Central memory CD4-positive, alpha-beta T cell (primary cell): ENCODE measurements around the gene ITGA8.
"Not testable (repeated sequence)": the region's sequence is repeated elsewhere in the genome, so short reads cannot be mapped to it uniquely, and the experiment has no call there.

ENCODE experiments used
- DNase-seq: peaks from one replicate; pipeline ENCODE4 v3.0.0; 2022

ITGA8 gene

DNA sequence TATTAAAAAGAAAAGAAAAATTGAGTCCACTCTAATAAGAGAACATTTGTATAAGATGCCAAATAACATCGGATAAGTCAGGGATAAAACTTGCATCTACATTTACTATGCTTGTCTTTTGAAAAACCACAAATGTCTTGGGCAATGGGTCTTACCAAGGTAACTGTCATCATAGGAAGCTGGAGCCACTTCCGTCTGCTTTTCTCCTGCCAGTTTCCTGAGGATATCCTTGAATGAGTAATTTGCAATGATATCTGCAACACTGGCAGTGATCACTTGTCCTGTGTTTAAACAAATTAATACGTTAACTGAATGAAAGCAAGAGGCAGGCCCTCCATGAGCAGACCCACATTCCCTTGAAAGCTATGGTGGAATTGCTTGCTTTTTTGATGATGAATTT, 47.3 kb downstream of the ITGA8 start:
- DNase-seq, result no peak

DNA sequence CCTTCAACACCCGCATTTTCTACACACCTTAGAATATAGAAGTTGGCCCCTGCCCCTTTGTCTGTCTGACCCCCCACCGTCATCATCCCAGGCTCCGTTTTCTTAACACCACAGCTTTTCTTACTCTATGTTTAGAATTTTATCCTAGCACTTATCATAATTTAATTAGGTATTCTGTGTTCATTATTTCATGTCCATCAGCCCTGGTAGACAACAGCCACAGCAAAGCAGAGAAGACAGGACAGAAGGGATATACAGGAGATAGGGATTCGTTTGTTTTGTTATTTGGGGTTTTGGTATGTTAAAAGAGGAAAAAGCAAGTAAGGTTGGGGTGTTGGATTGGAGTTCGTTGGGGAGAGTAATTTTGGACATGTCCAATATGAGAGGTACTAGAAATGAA, 48.8 kb downstream of the ITGA8 start:
- no peak for DNase-seq

DNA sequence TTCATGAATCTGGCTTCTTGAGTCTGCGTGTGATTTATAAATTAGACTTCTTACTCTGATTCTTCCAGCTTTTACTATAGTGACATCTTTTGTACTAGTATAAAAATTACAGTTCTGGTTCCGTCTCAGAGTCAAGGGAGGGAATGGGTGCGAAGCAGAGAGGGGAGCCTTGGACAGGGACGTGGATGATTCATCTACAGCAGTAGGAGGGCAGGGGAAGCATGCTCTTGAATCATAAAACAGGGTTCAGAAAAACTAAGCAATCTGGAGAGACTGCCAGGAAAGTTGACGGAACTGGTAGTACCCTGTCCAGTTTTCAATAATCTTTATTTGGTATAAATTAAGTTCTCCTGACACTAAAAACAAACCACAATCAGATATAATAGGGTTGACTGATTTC, 58.1 kb downstream of the ITGA8 start:
- no peak for DNase-seq

DNA sequence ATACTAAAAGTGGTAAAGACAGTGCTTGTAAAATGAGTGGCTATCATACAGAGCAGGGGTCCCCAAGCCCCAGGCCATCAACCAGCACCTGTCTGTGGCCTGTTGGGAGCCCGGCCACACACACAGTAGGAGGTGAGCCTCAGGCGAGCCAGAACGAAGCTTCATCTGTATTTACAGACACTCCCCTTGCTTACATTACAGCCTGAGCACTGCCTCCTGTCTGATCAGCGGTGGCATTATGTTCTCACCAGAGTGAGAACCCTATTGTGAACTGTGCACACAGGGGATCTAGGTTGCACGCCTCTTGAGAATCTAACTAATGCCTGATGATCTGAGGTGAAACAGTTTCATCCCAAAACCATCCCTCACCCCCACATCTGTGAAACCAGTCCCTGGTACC, 58.7 kb downstream of the ITGA8 start:
- no peak for DNase-seq

DNA sequence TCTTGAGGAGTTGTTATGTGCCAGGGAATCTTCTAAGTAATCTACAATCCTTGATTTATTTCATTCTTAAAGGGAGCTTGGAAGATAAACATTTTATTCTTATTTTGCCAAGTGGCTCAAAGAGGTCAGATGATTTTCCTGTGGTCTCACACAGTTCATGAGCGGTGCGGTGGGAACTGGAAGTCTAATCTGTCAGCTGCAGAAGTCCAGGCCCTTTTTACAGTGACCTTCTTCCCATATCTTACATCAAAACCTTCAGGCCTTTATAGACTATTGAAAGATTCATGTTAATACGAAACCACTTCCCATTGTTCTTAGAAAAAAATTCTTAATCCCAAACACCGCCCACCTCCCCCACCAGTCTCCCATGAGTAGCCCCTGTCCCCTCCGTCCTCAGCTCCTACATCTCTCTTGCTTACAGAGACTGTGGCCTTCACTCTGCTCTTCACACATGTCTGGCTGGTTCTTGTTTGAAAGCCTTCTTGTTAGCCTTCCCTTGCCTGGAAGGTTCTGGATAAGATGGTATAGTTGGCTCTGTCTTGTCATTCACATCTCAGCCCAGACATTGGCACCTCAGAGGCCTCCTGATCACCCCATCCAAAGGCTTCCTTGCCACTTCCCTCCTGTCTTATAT, 61.5 kb downstream of the ITGA8 start:
- DNase-seq, result no peak

DNA sequence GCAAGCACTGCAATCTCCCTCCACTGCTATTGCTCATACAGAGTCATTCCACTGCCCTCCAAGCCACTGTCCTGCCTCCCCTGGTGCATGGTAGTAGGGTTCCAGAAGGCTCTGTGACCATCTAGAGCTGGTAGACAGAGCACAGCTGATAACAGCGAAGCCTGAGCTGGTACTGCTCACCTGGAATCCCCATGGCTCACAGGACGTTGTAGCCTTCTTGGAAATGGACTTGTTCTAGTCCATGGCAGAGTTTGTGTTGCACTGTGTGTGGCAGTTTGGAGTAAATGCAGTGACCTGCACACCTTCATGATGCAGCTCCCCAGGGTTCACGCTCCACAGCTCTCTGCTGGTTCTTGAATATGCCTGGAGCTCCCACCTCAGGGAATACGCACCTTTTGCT, 67.0 kb downstream of the ITGA8 start:
- no peak for DNase-seq

DNA sequence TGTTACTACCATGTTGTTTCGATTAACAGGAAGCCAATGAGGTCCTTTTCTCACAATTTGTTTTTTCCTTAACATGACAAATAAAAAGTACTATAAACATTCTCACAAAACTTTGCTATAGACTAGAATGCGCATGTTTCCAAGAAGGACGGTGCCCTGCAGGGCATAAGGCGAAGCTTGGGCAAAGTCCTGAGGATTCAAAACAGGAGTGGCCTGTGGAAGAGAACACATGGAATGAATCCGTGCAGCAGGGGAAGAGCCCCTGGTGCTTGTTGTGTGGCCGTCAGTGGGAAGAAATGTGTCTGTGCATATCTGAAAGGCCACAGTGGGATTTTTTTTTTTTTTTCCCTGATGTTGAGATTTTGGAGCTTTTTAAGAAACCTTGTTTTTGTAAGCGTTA, 67.6 kb downstream of the ITGA8 start:
- no peak for DNase-seq

DNA sequence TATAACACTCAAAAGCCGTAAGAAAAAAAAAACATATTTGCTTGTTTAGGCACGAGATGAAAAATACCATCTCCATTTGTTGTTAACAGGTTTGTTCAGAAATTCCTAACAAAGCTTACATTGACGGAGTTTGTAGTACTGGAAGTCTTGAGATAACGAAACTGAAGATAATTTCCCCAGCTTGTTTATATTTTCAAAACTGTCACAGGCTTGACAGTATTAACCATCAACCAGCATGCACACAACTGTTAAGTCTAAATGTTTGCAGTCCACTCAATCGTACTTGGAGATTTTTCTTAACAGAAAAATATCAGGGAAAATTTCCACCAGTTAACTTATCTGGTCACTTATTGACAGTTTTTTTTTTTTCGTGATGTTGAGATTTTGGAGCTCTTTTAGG, 68.5 kb downstream of the ITGA8 start:
- no peak for DNase-seq

DNA sequence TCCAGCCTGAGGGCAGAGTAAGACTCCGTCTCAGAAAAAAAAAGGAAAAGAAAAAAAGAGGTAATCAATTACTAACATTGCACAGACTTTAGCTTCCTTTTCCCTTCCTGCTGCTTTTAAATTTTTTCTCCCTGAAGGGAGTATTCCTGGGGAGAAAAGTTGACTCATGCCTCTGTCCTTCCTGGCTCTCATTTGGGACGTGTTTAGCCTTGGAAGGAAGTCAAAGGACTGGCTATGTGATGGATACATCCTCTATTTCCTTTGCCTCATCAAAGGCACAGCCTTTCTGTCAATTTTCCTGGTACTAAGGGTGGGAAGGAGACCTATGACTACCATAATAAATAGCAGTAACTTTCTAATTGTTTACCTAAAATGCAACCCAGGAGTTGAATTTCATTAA, 77.6 kb downstream of the ITGA8 start:
- no peak for DNase-seq

DNA sequence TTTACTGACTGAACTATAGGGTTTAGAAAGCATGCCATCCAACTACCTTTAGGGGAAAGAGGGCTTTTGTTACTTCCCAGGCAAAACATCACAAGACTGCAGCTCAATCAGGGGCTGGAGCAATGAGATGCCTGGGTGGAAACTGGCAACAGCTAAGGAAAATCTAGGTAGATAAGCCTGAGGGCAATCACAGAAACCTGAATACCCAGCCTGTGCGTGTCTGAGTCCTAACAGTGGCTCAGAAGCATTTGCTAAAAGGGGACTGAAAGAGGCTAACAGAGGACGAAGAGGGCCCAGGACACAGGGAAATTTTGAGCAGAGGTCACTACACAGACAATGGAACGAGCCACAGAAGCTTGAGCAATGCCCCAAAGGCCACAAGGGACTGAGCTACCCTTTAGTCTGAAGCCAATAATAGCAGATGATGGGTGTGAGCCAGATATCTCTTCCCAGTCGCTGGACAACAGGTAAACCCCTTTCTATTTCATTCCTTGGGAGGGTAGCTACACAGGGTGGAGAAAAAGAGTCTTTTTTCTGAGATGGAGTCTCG, 79.1 kb downstream of the ITGA8 start:
- no peak for DNase-seq

DNA sequence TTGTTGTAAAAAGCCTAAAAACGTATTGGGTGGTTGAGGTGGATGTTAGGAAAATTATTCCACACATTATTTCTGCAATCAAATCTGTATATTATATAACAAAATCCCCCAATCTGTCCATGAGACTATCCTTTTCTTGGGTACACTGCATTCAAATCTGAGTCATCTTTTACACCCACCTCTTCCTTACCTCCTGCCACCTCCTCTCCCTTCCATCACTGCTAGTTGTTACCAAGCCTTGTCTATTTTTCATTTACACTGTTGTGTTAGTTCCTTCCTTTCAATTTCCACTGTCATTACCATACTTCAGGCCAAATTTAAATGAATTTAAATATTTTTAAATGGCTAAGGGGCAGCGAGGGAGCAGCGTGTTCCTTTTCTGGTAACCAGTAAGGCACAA, 83.3 kb downstream of the ITGA8 start:
- no peak for DNase-seq

DNA sequence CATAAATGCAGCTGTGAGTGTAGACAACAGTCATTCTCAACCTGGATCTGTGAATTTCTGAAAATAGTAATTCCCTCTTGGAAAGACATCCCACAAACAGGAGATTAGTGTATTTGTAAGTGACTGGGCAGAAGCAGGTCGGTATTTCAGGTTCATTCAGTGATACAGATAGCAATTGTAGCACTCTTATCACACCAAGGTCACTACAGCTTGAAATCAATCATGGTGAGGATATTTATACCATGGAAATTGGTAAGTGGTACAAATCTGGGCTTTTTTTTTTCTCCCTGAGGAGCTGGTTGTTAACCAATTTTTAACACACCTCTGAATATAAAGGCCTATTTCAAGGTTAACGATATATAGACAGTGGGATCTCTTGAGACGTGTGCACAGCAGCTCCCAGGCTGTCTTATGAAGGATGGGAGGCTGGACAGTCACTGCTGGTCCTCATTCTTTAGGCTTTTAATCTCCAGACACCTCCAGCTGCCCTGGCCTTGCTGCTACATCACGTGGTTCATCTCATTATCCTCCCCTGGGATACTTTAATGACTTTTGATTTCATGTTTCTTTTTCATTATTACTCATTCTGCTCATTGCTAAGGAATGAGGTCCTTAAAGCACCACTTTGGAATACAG, 87.1 kb downstream of the ITGA8 start:
- no peak for DNase-seq

DNA sequence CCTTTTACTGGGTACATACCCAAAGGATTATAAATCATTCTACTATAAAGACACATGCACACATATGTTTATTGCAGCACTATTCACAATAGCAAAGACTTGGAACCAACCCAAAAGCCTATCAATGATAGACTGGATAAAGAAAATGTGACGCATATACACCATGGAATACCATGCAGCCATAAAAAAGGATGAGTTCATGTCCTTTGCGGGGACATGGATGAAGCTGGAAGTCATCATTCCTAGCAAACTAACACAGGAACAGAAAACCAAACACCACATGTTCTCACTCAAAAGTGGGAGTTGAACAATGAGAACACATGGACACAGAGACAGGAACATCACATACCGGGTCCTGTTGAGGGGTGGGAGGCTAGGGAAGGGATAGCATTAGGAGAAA, 88.5 kb downstream of the ITGA8 start:
- not testable (repeated sequence) for DNase-seq

DNA sequence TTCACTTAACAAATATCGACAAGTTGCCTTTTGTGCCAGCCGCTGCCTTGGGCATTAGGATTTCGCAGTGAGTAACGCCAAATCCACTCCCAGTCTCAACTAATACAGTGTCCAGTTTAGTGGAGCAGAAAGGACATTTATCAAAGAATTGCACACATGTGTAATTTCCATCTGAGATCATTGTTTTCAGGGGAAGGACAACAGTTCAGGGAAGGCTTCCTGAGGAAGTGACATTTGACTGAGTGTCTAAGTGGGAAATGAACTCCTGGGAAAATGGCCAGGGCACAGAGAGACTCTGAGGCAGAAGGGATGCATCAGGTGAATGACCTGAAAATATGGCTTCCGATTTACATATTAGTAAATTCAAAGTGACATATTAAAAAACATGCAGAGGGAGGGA, 89.4 kb downstream of the ITGA8 start:
- no peak for DNase-seq

DNA sequence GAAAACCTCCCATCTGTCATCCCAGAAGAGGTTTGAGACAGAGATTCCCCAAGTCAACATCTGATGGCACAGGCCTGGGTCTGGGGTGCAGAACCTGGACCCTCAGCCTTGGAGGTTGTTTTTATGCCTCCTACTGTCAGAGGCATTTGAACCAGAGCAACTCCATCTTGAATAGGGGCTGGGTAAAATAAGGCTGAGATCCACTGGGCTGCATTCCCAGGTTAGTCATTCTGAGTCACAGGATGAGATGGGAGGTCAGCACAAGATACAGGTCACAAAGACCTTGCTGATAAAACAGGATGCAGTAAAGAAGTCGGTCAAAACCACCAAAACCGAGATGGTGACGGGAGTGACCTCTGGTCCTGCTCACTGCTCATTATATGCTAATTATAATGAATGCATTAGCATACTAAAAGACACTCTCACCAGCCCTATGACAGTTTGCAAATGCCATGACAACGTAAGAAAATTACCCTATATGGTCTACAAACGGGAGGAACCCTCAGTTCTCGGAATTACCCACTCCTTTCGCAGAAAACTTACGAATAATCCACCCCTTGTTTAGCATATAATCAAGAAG, 92.0 kb downstream of the ITGA8 start:
- no peak for DNase-seq

DNA sequence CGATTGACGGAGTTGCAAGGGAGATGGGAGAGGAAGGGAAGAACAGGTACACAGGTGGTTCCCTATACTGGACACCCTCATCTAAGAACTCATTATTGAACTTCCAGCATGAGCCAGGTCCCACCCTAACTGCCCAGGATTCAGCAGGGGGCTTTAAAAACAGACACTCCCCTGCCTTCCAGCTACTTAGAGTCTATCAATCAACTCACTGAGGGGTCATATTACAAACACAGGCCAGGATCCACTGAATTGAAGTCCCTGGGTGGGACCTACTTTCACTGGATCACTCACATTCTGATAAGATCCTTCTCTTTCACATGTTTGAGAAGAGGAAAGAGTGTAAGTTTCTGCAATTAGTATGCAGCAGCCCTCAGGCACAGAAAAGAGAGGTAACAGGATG, 92.8 kb downstream of the ITGA8 start:
- DNase-seq, result no peak

DNA sequence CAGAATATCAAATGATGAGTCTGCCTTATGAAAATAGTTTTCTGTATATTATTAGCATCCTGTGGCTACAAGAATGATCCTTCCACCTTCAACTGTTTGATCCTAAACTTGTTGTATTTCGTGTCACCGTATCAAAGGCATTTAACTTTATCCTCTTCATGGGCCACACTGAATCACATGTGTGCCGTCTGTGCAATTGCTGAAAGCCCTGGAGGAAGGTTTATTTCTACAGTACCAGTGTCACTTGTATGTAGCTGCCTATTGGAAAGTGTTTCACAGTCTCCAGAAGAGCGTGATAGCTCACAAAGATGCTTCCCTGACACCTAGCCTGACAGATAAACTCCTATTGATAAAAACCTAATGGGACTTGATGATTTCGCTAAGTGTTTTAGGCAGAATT, 94.5 kb downstream of the ITGA8 start:
- no peak for DNase-seq

DNA sequence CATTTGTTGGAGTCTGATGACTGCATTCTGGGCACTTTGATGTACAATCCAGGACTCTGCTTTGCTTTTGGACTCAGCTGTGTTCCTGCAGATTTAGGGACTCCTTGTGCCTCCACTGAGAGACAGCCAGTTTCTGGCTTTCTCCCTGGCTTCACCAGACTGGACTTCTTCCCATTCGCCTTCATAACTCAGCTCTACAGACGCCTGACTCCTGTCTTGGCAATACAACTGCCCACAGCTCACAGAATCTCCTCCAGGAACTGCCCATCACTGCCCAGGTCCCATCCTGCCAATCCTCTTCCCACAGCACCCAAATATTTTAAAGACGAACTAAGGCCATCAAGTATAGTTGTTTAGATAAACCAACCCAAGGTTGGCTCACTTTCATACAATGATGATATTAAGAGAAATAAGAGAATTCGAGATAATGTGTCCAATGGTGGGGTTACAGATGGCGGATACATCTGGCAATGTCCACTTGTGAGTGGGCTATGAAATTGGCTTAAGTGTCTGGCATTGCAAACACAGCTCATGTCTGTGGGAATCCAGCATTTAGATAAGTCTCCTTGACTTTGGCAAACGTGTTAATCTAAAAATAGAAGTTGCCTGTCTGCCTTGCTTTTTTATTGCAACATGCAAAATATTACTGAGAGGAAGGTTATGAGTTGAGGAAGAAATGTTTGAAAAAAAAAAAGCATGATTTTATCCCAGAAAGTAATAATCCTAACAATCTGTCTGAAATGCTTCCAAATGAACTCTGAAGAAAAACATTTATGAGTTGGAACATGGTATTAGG, 95.1 kb downstream of the ITGA8 start:
- no peak for DNase-seq

DNA sequence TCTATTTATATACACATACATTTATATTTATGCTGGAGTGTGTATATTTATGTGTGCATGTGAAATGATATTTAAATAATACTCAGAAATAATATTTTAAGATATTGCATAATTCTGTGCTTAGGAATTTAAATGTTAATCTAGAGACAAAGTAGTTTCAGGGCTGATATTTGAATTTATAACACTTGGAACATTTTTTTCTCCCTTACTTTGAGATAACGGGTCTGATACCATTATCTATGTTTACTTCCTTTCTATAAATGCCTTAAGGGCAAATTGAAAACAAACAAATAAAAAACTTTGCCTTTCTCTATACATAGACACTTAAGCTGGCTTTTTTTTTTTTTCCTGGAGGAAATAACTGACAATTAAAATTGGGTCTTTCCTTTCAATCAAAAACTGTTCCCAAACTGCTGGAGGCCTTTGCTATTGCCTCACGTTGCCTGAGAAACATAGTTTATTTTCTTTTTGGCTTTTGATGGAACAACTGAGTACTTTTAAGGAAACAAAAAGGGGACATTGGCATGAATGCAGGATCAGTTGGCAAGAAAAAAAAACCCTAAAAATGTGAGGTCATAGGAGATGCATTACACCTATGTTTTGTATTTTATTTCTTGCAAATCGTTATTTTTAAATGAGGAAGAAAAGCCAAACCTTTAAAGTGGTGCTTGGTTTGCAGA, 98.7 kb downstream of the ITGA8 start:
- DNase-seq, result no peak

DNA sequence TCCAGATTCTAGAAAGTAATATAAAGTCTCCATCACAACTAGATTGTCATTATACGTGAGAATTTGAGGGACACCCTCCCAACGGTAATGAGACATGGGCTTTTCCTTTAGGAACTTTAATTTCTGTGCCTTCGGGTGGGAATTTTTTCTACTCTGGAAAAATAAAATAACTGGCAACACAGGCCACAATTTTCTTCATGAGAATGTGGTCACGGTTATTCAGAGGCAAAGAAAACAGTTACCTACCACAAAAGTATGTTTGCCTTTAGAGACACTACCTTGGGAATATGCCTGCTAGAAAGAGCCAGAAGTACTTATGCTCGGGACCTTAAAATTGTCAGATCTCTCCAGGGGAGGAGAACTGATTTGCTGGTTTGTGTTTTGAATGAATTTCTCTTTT, 99.4 kb downstream of the ITGA8 start:
- DNase-seq, result no peak

DNA sequence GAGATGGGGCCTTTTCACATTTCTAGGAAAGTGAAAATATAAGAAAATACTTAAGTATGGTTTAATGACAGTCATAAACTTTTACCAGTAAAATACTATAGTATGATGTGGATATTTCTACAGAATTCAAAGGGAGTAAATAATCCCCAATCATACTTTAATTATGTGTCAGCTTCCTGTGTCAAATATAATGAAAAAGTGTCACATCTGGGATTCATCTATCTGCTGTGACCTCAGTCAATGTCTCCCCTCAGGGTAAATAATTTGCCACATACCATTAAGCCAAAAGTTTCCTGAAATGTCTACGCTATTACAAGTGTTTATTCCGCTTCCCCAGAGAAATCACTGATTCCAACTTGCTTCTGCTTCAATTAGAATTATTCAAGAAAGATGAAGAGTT, 110.5 kb downstream of the ITGA8 start:
- no peak for DNase-seq

DNA sequence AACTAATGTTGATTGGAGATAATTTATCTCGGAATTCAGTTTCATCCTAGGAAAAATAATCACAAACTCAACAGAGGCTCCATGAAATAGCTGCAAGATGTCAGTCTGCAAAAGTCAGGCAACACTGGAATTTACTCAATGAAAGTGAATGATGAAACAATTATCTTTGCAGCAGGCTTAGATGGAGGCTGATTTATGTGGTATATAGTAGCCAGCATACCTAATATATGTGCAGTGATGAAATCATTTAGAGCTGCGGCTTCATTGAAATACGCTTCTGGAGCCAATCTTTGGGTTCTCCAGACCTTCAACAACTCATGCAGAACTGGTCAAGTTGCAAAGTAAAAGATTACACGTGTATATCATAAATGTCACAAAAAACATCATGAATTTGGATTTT, 113.3 kb downstream of the ITGA8 start:
- DNase-seq, result no peak

DNA sequence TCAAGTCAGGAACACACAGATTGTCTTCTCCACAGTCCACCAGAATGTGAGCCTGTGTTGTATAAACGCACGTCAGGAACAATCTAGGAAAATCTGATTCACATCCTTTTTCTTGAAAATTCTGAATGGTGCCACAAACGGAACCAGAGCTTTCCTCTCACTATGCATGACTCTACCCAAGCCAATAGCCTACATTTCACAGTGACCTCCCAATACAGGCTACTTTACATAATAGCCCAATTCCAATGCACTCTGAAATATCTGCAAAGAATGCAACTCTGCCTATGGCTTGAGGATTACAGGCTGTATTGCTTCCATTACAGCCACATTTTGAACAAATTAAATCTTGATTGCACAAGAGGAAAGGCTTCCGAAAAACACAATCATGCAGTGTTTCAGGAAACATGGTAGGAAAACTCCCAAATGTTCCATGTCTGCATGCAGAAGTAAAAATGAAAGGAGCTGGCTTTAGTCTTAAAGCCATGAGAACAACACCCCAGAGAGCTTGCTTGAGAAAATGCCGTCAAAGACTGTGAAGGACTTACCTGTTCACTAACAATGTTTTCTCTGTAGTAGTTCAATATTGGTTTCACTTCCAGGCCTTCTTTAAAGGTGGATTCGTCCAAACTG, 113.9 kb downstream of the ITGA8 start:
- no peak for DNase-seq
